HG02938 (cell line): ENCODE measurements around the gene FAM3A.
"Not testable (repeated sequence)": the region's sequence is repeated elsewhere in the genome, so short reads cannot be mapped to it uniquely, and the experiment has no call there.

Experiments
- ATAC-seq: cut with Tn5 transposase; IDR thresholded peaks from one replicate; pipeline ENCODE4 v1.9.1; 2021; ENCODE audit warnings: mild to moderate bottlenecking, moderate library complexity; ENCODE audit not compliant: unreplicated experiment

Gene FAM3A

DNA sequence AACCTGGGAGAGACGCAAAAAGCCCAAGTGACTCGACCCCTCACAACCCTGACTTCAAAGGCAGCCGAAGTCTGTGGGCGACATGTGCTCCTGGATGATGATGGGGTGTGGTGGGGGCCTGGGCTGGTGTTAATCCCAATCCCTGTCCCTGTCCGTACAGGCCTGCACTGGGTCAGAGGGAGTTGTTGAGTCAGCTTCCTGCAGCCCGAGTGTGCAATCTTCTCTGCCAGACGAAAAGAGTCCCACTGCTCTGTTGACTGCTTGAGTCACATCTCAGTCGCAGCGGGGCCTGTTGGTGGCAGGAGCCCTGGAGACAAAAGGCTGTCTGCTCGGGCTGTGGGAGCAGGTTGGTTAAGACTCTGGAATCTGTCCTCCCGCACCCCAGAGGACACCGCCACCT is 10.3 kb downstream of the FAM3A start:
- no peak for ATAC-seq

DNA sequence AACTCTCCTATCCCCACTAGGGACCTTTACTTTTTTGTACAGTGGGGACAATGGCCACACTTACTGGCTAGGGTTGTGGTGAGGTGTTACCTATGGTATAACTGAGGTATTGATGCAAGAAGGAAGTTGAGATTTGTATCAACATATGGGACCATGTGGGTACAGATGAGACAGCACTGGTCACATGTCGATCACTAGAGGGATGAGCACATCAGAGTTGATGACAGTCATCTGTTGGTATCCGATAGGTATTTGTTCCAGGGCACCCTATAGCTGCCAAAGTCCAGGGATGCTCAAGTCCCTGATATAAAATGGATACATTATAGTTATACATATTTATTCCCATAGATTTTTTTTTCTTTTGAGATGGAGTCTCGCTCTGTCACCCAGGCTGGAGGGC is 13.0 kb downstream of the FAM3A start:
- ATAC-seq, result no peak

DNA sequence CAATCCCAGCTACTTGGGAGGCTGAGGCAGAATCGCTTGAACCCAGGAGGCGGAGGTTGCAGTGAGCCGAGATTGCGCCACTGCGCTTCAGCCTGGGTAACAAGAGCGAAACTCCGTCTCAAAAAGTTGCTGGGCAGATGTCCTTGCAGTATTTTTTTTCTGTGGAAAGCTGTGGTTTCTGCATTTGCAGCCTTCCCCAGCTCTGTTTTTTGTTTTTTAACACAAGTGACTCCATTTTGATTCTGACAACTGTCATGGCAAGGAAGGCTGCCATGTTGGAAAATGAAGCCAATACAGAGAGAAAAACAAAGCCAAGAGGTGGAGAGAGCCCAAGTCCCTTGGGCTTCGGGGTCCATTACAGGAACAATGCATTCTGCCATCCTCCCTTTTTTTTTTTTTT is 13.9 kb downstream of the FAM3A start:
- no peak for ATAC-seq

DNA sequence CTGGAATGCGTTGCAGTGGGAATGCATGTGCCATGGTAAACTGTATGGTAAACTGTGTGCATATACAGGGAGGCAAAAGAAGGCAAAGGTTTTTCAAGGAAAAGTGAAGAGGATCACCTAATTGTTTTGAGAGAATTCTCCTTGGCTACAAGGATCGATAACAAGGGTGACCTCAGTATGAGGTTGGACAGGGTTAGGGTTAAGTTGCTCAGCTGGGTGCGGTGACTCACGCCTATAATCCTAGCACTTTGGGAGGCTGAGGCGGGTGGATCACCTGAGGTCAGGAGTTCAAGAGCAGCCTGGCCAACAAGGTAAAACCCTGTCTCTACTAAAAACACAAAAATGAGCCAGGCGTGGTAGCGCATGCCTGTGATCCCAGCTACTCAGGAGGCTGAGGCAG is 14.6 kb downstream of the FAM3A start:
- ATAC-seq, result not testable (repeated sequence)

DNA sequence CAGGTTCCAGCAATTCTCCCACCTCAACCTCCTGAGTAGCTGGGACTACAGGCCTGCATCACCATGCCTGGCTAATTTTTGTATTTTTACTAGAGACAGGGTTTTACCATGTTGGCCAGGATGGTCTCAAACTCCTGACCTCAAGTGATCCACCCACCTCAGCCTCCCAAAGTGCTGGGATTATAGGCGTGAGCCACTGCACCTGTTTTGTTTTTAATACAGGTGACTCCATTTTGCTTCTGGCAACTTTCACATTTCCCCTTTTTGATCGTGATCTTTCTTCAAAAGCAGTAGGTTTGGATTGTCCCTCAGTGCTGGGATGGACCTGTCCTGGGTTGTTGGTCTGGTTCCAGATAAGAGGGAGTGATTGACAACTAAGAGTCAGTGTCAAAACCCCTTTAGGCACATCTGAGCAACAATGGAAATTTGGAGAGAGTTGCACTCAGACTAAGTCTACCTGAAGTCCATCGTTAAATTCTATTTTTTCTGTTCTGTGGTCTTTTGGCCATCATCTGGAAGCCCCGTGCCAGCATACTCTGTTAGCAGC is 19.4 kb downstream of the FAM3A start:
- not testable (repeated sequence) for ATAC-seq

DNA sequence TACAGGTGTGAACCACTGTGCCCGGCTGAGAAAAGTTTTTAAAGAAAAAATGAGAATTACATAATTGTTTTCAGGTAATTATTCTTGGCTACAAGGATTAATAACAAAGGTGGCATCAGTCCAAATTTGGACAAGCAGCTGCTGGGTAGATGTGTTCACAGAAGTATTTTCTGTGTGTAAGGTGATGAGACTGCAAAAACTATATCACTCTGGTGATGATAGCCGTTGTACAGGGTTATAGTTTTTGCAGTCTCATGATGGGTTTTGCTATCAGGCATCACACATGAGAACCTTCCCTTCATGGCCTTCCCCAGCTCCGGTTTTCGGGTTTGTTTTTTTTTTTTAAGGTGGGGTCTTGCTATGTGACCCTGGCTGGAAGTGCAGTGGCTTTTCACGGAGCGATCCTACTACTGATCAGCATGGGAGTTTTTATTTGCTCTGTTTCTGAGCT is 20.5 kb downstream of the FAM3A start:
- ATAC-seq, result no peak

DNA sequence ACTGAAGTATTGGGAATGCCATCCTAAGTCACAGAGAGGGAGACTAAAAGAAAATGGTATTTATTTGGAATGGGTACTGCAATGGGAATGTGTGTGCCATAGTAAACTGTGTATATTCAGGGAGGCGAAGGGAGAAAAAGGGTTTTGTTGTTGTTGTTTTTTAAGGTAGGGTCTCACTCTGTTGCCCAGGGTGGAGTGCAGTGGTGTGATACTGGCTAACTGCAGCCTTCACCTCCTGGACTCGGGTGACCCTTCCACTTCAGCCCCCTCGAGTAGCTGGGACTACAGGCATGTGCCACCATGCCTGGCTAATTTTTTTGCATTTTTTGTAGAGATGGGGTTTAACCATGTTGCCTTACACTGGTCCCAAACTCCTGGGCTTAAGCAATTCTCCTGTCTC is 21.3 kb downstream of the FAM3A start:
- ATAC-seq, result no peak

DNA sequence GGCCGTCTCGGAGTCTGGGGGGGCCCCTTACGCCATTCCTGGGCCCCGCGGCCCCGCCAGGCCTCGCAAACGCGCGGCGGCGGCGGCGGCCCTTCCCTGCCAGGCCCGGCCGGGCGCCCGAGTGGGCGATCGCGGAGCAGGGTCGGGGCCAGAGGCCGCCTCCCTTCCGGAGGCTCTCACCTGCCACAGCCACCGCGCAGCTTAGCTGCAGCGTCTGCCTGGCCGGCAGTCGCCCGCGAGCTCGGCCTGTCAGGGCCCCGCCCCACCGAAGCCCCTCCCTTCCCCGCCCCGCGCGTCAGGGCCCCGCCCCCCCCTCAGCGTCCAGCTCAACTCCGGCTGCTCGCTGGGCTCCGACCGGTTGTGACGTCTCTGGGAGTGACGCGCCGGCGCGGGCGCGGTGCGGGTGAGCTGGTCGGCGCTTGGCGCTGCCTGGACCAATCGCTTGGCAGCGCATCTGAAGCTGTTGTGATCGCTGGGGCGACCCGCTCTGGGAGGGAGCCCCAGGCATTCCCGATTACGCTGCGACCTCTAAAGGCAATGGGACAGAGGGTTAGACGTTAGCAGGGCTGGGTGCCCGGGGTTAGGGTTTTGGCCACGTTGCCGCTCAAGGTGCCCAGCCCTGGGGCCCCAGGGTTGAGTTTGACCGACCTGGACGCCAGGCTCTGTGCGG is 25.5 kb downstream of the FAM3A start, which contains the start of gene SLC10A3:
Gene SLC10A3, minus strand, starts transcription at position 216 of the 670 bp plus-strand sequence. CDS start 1,689 bp downstream, outside the sequence.
- ATAC-seq, result peak; percentile 67

DNA sequence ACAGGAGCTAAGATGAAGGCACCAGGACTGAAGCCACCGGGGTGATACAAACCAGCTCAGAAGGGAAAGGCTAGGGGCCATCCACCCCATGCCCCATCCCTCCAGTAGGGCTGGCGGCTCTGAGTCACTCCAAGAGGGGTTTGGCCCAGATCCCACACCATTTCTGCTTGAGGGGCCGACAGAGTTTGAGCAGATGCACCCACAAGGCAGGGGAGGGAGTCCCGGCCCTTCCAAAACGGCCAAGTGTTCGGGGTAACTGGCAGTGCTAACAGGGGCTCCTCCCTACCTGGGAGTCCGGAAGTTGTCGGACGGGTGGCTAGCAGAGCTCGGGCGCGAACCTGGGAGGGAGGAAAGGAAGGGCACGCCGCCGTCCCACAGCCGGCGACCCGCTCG is 26.0 kb downstream of the FAM3A start:
- ATAC-seq, result peak; percentile 18

DNA sequence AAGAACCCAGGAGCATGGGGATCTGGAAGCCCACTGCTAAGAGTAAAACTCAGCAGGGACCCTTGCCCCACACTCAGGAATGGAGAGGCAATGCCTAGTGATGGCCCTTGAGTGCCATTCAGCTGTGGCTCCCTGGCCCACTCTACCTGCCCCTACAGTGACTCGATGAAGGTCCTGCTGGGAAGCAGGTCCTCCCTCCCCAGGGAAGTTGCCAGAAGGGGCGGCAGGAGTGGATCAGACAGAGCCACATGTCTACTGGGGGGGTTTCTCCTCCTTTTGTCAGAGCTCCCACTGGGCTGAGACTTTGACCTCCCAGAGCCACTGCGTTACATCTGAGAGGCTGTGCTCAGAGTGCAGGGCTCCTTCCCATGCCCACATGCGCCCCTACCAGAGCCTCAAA is 26.9 kb downstream of the FAM3A start:
- ATAC-seq, result no peak

DNA sequence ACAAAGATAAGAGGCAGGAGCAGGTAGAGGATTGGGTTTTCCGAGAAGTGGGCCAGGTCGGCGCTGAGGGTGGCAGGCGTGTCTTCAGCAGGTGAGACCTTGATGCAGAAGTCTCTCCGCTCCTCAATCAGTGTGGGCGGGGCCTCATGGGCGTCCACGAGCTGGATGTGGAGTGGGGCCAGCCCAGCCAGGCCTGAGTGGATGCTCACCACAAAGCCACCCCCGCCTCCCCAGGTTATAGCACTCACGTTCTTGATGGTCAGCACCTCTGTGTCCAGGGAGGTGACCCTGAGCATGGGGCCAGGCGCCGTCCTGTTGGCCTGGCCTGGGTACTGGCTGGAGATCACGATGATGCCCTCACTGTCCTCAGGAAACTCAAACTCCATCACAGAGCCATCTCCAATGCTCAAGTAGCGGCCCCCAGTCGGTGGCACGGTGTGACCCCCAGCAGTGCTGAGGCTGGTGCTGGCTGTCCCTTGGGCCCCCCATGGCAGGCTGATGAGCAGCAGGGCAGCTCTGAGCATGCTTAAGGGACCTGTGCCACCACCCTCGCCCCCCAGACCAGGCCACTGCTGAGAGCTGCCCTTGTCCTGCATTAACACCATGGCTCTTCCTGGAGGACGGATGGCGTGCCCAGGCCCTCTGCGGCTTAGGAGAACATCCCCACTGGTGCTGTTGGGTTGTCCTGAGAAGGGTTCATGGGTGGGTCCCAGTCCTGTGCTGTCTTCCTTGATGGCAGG is 27.5 kb downstream of the FAM3A start:
- no peak for ATAC-seq

DNA sequence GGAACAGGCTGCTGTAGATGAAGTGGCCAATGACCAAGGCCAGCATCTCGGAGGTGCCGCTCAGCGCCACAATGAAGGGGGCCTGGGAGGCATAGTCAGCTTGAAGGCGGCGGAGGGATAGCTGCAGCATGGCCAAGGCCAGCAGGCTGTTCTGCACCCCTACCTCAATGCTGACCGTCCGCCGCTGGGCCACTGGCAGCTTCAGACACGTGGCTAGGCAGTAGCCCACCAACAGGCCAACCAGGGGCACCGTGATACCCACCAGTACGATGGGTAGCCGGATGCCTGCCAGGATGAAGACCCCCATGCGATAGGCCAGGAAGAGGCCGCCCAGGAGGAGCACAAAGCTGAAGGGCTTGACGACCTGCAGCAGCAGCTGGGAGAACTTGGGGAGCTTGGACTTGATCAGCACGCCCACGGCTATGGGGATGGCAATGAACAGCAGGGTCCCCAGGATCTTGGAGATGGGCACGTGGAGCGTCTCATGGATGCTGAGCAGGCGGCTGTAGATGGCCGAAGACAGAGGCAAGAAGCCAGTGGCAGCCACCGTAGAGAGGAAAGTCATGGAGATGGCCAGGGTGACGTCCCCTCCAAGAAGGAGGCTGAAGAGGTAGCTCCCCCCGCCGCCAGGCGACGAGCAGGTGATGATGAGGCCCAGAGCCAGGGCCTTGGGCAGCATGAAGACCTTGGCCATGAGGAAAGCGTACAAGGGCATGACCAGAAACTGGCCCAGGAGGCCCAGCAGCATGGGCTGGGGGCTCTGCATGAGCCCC is 28.3 kb downstream of the FAM3A start:
- no peak for ATAC-seq

DNA sequence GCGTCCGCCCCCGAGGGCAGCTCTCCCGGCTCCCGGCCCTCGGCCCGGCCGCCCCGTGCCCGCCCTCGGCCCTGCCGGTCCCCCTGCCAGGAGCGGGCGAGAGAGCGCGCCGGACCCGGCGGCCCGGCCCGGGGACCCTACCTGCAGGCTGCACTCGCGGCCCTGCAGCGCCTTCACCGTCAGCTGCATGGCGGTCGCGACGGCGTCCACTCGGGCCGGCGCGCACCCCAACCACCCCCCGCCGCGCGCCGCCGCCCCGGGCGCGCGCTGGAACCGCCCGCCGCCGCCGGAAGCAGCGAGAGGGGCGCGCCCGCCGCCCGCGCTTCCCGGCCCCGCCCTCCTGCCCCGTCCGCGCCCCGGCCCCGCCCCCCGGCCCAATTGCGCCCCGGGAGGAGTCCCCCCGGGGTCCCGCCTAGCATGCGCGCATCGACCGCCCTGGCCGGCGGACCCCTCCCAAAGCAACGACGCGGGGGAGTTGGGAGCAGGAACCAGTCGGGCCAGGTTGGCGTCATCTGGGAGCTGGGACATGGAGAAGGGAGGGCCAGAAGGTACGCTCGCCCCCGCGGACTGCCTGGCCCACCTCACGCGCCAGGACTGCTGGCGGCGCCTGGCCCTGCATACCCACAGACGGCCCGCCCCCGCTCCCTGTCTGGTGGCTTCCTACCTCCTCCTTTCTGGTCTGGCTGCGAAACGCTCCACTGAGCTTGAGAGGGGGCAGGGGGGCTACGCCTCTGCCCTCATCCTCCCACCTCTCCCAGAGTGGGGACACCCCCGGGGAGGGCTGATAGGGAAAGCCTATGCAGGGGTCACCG is 29.4 kb downstream of the FAM3A start, which contains the start of gene UBL4A:
Gene UBL4A, minus strand, starts transcription at position 220 of the 812 bp plus-strand sequence. Its CDS starts 31 bp downstream, at position 189.
- ATAC-seq, result no peak

DNA sequence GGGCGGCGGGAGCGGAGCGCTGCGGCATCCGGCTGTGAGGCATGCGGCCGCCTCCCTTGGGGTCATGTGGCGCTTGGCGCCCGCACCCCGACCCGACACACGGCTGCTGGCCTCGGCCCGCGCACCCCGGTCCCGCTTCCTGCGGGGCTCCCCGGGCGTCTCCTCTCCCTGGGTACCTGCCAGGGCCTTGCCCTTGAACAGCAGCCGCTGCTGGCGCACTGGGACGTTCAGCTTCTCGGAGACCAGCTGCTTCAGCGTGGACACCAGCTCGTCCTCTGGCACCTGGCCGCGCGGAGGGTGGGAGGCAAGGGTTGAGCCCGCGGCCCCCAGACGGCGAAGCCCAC is 30.0 kb downstream of the FAM3A start:
- no peak for ATAC-seq

DNA sequence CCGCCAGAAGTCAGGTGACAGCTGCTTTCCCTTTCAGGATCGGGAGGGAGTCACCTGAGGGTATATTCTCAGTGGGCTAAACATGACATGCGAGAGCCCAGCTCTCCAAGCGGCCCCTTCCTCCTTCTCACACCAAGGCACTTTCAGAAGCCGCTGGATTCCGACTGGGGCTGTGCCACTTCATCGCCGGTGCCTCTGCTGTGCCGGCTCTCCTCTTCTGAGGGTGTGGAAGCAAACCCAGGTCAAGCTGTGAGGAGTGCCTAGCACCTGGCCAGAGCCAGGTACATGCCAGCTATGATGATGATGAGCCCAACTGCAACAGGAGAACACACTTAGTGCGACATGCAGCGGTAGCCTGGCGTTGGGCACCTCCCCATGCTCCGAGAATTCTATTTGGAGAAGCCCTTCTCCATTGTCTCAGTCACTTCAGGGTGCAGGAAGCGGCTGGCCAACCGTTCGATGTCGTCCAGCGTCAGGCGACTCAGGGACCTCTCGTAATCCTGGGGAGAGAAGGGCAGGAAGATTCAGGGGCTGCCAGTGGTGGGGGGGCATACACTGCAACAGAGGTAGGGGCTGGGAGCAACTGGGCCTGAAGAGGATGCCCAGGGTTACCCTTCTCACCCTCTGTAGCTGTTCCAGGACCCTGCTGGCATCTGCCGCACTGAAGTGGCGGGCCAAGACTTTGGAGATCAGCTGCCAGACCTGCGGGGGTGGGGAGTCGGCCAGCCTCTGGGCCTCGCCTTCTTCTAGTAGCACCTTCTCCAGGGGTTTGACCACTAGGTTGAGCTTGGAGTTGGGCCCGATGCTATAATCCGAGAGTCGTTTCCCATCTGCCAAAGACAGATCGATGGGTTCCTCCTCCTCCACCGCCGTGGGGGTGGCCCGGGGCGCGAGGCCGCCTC is 30.6 kb downstream of the FAM3A start:
- ATAC-seq, result no peak

DNA sequence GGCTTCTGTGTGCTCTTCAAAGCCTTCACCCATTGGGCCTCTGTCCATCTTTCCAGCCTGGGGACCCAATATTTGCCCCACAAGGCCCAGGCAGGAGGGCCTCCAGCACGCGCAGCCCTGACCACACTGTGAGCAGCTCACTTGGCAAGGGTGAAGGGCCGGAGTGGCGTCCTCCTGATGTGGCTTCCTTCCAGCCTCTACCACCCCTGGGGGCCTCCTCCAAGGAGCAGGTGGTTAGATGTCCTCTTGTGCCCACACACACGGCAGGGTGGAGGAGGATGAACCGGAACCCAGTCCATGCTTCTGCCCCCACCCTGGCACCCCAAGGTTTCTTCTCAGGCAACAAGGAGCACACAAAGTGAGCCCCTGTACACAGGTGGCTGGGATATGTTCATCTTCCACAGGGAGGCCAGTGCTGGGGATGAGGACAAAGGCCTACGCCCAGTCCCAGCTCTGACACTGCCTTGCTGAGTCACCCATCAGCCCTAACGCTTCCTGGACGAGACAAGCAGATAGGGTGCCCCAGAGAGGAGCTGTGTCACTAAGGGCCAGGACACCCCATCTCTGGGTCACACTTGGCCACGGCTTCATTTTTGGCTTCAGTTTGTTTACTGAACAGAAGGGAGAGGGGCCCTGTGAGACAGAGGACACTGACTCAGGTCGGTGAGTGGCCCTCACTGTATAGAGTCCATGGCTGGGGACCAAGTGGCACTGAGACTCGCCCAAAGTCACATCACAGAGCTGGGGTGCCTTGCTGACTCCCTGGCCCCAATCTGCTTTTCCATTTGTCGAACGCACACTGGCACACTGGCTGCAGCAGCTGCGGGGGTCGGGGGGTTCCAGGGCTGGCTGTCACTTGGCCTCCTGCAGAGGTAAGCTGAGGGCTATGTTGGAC is 31.5 kb downstream of the FAM3A start:
- no peak for ATAC-seq

DNA sequence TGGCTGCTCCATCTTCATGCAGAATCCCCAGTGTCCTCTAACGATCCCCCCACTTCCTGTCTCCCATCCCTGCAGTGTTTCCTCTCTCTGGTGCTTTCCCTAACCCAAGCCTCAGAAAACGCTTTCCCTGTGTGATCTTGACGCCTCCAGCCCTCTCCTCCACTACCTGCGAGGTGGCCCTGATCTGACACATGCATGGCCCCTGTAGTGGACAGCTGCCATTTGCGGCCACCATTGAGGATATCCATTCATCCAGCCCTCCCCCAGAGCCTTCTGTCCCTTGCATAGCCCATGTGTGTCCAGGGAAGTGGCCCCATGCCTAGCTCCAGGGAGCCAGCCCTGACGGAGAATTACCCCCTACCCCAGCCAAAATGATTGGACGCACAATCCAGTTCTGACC is 32.7 kb downstream of the FAM3A start:
- ATAC-seq, result no peak

DNA sequence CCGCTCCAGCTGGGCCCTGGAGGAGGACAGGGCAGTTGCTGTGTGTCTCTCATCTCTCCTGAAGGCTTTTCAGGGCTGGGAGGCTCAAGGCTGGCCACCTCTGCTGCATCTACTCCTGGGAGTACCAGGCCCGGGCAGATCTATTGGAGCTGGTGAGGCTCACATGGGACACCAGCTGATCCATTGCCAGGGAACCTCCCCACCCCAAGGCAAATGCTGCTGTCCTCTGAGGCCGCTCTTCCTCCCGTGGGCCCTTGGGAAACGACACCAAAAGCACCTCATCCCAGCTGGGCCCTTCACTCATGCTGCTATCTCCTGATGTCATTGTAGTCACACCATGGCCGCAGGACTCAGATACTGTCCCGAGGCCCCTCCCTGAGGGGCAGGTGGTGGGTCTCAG is 33.2 kb downstream of the FAM3A start:
- ATAC-seq, result no peak
